Erythroblast (primary cell): ENCODE results near the gene ITGB1.

Experiments
- GATA1 ChIP-seq: IDR thresholded peaks from 2 replicates; pipeline ENCODE4 v1.6.1; 2011; ENCODE audit warnings: low read depth, mild to moderate bottlenecking, control low read depth, low read length, moderate library complexity
- POLR2A ChIP-seq: IDR thresholded peaks from 2 replicates; pipeline ENCODE4 v1.6.1; 2011; ENCODE audit warnings: mild to moderate bottlenecking, low read length

- TF ChIP-seq POLR2A (no peak), GATA1 (no peak)
These were observed 6.9 kb downstream of the ITGB1 start for GRCh38 chr10:32951111-32951510.
